AG10803 (cell line): ENCODE measurements around the gene MCM3AP.

ENCODE experiments used
- DNase-seq: peaks from one replicate; pipeline ENCODE4 v3.0.0; 2010; ENCODE audit warnings: low read depth
- H3K4me3 ChIP-seq: 2 replicates; pipeline ENCODE4 v1.5.1; 2011; ENCODE audit warnings: mild to moderate bottlenecking, low read length, control low read depth
- CTCF ChIP-seq: conservative IDR thresholded peaks from 2 replicates; pipeline ENCODE4 v1.5.1; 2011; ENCODE audit warnings: mild to moderate bottlenecking, low read length, control low read depth, inconsistent platforms

Gene MCM3AP

GRCh38 chr21:46211786-46212720 lies 73.4 kb downstream of the MCM3AP start:
- H3K4me3 ChIP-seq = no peak overlapping the region
- TF ChIP-seq CTCF = no peak
- DNase-seq = no peak

GRCh38 chr21:46211376-46211775 lies 74.0 kb downstream of the MCM3AP start:
- no peak for DNase-seq
- no peak for TF ChIP-seq CTCF
- no peak overlapping the region for H3K4me3 ChIP-seq

GRCh38 chr21:46210378-46211136 lies 74.9 kb downstream of the MCM3AP start:
- H3K4me3 ChIP-seq = no peak overlapping the region
- TF ChIP-seq CTCF = no peak
- DNase-seq = no peak

- no peak for TF ChIP-seq CTCF
- no peak overlapping the region for H3K4me3 ChIP-seq
- no peak for DNase-seq
Measured at GRCh38 chr21:46208761-46209721, 76.4 kb downstream of the MCM3AP start.

GRCh38 chr21:46207920-46208591 lies 77.4 kb downstream of the MCM3AP start:
- H3K4me3 ChIP-seq = no peak overlapping the region

More at GRCh38 chr21:46207920-46208591, 77.4 kb downstream of the MCM3AP start:
- no peak for TF ChIP-seq CTCF
- DNase-seq = no peak
